GM19193 (cell line): ENCODE measurements around the gene WNK4.
A peak's percentile ranks its signal among the peaks of the same experiment; 100 is the strongest.

Experiments
- POLR2A ChIP-seq: IDR thresholded peaks from 4 replicates; pipeline ENCODE4 v1.6.1; 2011; ENCODE audit not compliant: insufficient read depth, insufficient read length; ENCODE audit errors: extremely low read depth

Gene WNK4

GRCh38 chr17:42779936-42780850, at the start of gene WNK4:
Gene WNK4, plus strand, starts transcription at chr17:42780610. Its CDS starts 89 bp downstream, at chr17:42780699.
- no peak for TF ChIP-seq POLR2A

- no peak for TF ChIP-seq POLR2A
Observed at GRCh38 chr17:42740699-42741098, 39.7 kb upstream of the WNK4 start.

- TF ChIP-seq POLR2A: no peak
Observed at GRCh38 chr17:42743595-42744282, 36.7 kb upstream of the WNK4 start.

- no peak for TF ChIP-seq POLR2A
Observed at GRCh38 chr17:42744283-42744805, 36.1 kb upstream of the WNK4 start.

- TF ChIP-seq POLR2A: peak; percentile 69
Observed at GRCh38 chr17:42744806-42745617, 35.4 kb upstream of the WNK4 start, which contains the start of gene EZH1. Gene EZH1, minus strand, starts transcription at chr17:42745040. Its CDS starts 16,099 bp downstream, at chr17:42728941.

GRCh38 chr17:42748202-42748907, 32.1 kb upstream of the WNK4 start:
- TF ChIP-seq POLR2A: no peak

GRCh38 chr17:42748908-42749798, 31.3 kb upstream of the WNK4 start:
- TF ChIP-seq POLR2A: no peak

- TF ChIP-seq POLR2A: no peak
Observed at GRCh38 chr17:42750739-42751344, 29.6 kb upstream of the WNK4 start.

- no peak for TF ChIP-seq POLR2A
Observed at GRCh38 chr17:42751628-42752027, 28.8 kb upstream of the WNK4 start.

- TF ChIP-seq POLR2A: no peak
Observed at GRCh38 chr17:42754782-42755181, 25.6 kb upstream of the WNK4 start.

GRCh38 chr17:42759982-42760651, 20.3 kb upstream of the WNK4 start:
- no peak for TF ChIP-seq POLR2A

- TF ChIP-seq POLR2A: no peak
Observed at GRCh38 chr17:42760652-42761581, 19.5 kb upstream of the WNK4 start, which contains the start of gene RAMP2. Gene RAMP2, plus strand, starts transcription at chr17:42761227. Its CDS starts 35 bp downstream, at chr17:42761262.

GRCh38 chr17:42761638-42762037, 18.8 kb upstream of the WNK4 start:
- TF ChIP-seq POLR2A: no peak
